ENCODE measurements around the gene RAB23. TPM values are rescaled to one million over a fixed set of nuclear protein-coding genes. Genes with fewer than 3 reads are reported as not detected.
"Not testable (repeated sequence)": the region's sequence is repeated elsewhere in the genome, so short reads cannot be mapped to it uniquely, and the experiment has no call there.

Gene RAB23
- polyA plus RNA-seq, 1 experiment = 62.1 TPM

DNA sequence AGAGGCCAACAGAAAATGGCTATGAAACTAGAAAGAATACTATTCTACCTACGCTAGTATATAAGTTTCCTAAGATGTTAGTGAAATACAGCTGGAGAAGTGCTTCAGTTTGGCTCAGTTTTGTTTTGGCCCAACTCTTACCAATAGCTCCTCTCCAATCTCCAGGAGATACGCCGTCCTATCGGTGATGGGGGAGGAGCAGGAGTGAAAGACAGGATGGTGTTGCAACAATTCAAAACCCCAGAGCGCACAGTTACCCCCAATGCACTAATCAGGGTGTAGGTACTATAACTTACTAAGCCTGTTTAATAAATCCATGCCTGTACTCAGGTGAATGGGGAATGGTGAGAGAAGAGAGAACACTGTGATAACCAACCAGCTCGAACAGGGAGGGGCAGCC lies 24.2 kb upstream of the RAB23 start:
- H3K27me3 ChIP-seq (ENCODE audit: control insufficient read depth, insufficient read depth, low read length) = no peaks in the 10 kb centered on the region
- DNase-seq (ENCODE audit: low read depth, low spot score) = no peak
- TF ChIP-seq, protein P1, sequence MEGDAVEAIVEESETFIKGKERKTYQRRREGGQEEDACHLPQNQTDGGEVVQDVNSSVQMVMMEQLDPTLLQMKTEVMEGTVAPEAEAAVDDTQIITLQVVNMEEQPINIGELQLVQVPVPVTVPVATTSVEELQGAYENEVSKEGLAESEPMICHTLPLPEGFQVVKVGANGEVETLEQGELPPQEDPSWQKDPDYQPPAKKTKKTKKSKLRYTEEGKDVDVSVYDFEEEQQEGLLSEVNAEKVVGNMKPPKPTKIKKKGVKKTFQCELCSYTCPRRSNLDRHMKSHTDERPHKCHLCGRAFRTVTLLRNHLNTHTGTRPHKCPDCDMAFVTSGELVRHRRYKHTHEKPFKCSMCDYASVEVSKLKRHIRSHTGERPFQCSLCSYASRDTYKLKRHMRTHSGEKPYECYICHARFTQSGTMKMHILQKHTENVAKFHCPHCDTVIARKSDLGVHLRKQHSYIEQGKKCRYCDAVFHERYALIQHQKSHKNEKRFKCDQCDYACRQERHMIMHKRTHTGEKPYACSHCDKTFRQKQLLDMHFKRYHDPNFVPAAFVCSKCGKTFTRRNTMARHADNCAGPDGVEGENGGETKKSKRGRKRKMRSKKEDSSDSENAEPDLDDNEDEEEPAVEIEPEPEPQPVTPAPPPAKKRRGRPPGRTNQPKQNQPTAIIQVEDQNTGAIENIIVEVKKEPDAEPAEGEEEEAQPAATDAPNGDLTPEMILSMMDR (IDR thresholded peaks at IDR 0.05; ENCODE audit: low read depth, low read length) = no peak
- no peaks in the 10 kb centered on the region for H3K9me3 ChIP-seq (ENCODE audit: control insufficient read depth, insufficient read depth, low read length)
- CTCF ChIA-PET = no interaction called here
- H3K4me3 ChIP-seq (ENCODE audit: low read depth, low read length) = no peak overlapping the region
- POLR2A ChIA-PET = no interaction called here
- no peak overlapping the region for H3K27ac ChIP-seq (ENCODE audit: low read depth, low read length)

DNA sequence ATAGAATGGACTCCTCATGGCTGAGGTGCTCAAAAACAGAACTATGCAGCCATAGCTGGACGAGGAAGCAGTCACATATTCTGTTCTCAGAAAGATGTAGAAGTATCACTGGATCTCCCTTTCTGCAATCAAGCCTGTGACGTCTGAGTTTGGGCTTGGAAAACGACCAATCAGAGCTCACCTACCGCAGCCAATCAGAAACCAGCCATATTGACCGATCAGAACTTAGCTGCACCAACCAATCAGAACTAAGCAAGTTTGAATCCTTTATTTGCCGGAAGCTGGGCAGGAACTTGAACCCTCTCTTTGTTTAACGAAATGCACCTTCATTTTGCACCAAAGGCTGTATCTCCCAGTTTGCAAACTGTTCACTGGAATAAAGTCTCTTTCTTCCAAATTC lies 21.8 kb upstream of the RAB23 start:
- DNase-seq (ENCODE audit: low read depth, low spot score) = no peak
- no peak overlapping the region for H3K4me3 ChIP-seq (ENCODE audit: low read depth, low read length)
- TF ChIP-seq, protein P1 (IDR thresholded peaks at IDR 0.05; ENCODE audit: low read depth, low read length) = no peak
- no peaks in the 10 kb centered on the region for H3K27me3 ChIP-seq (ENCODE audit: control insufficient read depth, insufficient read depth, low read length)
- H3K27ac ChIP-seq (ENCODE audit: low read depth, low read length) = no peak overlapping the region
- POLR2A ChIA-PET = interaction anchor here (1.5 kb wide), 1 partner anchor 70 kb away, joined by 3 read pairs; no protein-coding TSS in a partner anchor
- CTCF ChIA-PET = interaction anchor here (1.4 to 1.7 kb wide), 3 partner anchors 24 to 341 kb away, joined by 4 to 6 read pairs (median 5); no protein-coding TSS in a partner anchor
- H3K9me3 ChIP-seq (ENCODE audit: control insufficient read depth, insufficient read depth, low read length) = no peaks in the 10 kb centered on the region

DNA sequence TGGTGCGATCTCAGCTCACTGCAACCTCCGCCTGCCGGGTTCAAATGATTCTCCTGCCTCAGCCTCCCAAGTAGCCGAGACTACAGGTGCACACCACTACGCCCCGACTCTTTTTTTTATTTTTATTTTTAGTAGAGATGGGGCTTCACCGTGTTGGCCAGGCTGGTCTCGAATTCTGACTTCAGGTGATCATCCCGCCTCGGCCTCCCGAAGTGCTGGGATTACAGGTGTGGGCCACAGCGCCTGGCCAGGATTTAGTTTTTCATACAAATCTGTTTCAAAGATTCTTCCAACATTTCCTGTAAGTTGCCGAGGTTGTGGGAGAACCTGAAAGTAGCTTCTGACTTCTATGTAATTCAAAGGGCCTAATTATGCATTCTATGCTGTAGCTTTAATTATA lies 21.4 kb upstream of the RAB23 start:
- peak overlapping the region; percentile 84 for H3K27ac ChIP-seq (ENCODE audit: low read depth, low read length)
- POLR2A ChIA-PET = interaction anchor here (1.5 kb wide), 1 partner anchor 70 kb away, joined by 3 read pairs; no protein-coding TSS in a partner anchor

DNA sequence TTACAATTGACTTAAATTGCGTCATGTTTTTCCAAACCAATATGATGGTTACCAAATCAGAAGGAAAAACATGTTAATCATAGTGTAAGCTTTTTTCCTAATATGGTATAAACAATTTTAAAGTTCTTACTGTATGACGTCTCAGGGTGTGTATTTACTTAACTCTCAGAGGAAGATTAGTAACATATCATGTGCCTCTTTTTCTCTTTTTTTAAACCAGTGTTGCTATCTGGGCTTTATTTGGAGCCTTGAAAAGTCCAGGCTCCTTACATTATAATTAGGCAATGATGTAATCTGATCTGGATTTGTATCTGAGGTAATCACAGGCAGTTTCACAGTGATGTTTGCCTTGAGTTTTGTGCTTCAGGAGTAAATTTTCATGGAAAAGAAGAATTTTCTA lies 20.4 kb upstream of the RAB23 start:
- ChIA-PET CTCF (interaction anchor here (1.2 to 1.7 kb wide), 3 partner anchors 72 to 340 kb away, joined by 3 to 4 read pairs (median 3); no protein-coding TSS in a partner anchor), POLR2A (interaction anchor here (0.6 to 1.1 kb wide), 3 partner anchors 21 to 71 kb away, joined by 3 to 5 read pairs (median 4); partner anchors contain the start of gene RAB23)
- Histone ChIP-seq H3K4me3 (ENCODE audit: low read depth, low read length) (no peak overlapping the region), H3K9me3 (ENCODE audit: control insufficient read depth, insufficient read depth, low read length) (no peaks in the 10 kb centered on the region), H3K27me3 (ENCODE audit: control insufficient read depth, insufficient read depth, low read length) (no peaks in the 10 kb centered on the region), H3K27ac (ENCODE audit: low read depth, low read length) (no peak overlapping the region)
- TF ChIP-seq, protein P1 (IDR thresholded peaks at IDR 0.05; ENCODE audit: low read depth, low read length) = no peak
- DNase-seq (ENCODE audit: low read depth, low spot score) = peak; percentile 88

More for the DNA sequence above, 21.4 kb upstream of the RAB23 start:
- not testable (repeated sequence) for H3K4me3 ChIP-seq (ENCODE audit: low read depth, low read length); H3K27me3 ChIP-seq (ENCODE audit: control insufficient read depth, insufficient read depth, low read length); H3K9me3 ChIP-seq (ENCODE audit: control insufficient read depth, insufficient read depth, low read length); DNase-seq (ENCODE audit: low read depth, low spot score)
- CTCF ChIA-PET = interaction anchor here (1.4 to 1.7 kb wide), 4 partner anchors 24 to 341 kb away, joined by 3 to 6 read pairs (median 4); no protein-coding TSS in a partner anchor

DNA sequence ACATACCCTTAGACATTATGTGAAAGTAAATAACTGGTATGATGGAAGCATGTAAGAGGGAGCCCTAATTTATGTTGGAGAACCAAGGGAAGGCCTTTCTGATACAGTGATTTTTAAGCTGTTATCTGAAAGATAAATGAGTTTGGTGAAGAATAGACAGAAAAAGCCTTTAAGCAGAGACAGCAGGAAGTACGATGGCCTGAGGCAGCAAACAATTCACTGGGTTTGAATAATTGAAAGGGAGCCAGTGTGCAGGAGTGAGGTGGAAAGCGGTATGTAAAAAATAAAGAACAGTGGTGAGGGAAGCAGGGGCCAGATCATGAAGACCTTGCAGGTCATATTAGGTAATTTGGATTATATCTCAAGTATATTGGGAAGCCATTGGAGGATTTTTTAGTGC lies 4.1 kb upstream of the RAB23 start:
- Histone ChIP-seq H3K9me3 (ENCODE audit: control insufficient read depth, insufficient read depth, low read length) (peaks cover 3% of the 10 kb centered on the region; the same call in 1 of the 2 replicates), H3K27me3 (ENCODE audit: control insufficient read depth, insufficient read depth, low read length) (no peaks in the 10 kb centered on the region), H3K4me3 (ENCODE audit: low read depth, low read length) (no peak overlapping the region), H3K27ac (ENCODE audit: low read depth, low read length) (no peak overlapping the region)
- TF ChIP-seq, protein P1 (IDR thresholded peaks at IDR 0.05; ENCODE audit: low read depth, low read length) = no peak
- POLR2A ChIA-PET = no interaction called here
- CTCF ChIA-PET = no interaction called here
- DNase-seq (ENCODE audit: low read depth, low spot score) = no peak

Data from AG04450 (cell line).